HepG2 (cell line): Measurements from ENCODE around the gene KIF5B. TPM values are rescaled to one million over a fixed set of nuclear protein-coding genes. Genes with fewer than 3 reads are reported as not detected.

Experiments used
- GFI1 ChIP-seq: sonication (generic); formaldehyde crosslinking; IDR thresholded peaks from 2 replicates; pipeline ENCODE4 v1.5.0; 2020; ENCODE audit warnings: missing genetic modification reagents, mild to moderate bottlenecking, borderline replicate concordance
- HIVEP1 ChIP-seq: sonication (generic); formaldehyde crosslinking; IDR thresholded peaks from 2 replicates; pipeline ENCODE4 v1.4.0; 2020; ENCODE audit warnings: mild to moderate bottlenecking, missing genetic modification reagents
- ISX ChIP-seq: sonication (generic); formaldehyde crosslinking; conservative IDR thresholded peaks from 2 replicates; pipeline ENCODE4 v1.5.0; 2020; ENCODE audit warnings: missing genetic modification reagents
- MIER3 ChIP-seq: IDR thresholded peaks from 2 replicates; pipeline ENCODE4 v1.6.1; 2016; ENCODE audit warnings: missing compliant biosample characterization, borderline replicate concordance
- MZF1 ChIP-seq: sonication (generic); formaldehyde crosslinking; IDR thresholded peaks from 2 replicates; pipeline ENCODE4 v1.8.1; 2023; ENCODE audit warnings: mild to moderate bottlenecking, missing genetic modification reagents, borderline replicate concordance
- NCOR1 ChIP-seq: fragments of 200-600 bp; sonication (generic); IDR thresholded peaks from 2 replicates; pipeline ENCODE4 v1.7.0; 2017; ENCODE audit warnings: antibody characterized with exemption, low read length, borderline replicate concordance
- NFIC ChIP-seq: IDR thresholded peaks from 2 replicates; pipeline ENCODE4 v1.6.1; 2012; ENCODE audit warnings: mild to moderate bottlenecking, low read length, inconsistent platforms
- PHF21A ChIP-seq: sonication (generic); formaldehyde crosslinking; IDR thresholded peaks from 2 replicates; pipeline ENCODE4 v1.5.0; 2020; ENCODE audit warnings: mild to moderate bottlenecking, missing genetic modification reagents
- SALL1 ChIP-seq: sonication (generic); formaldehyde crosslinking; IDR thresholded peaks from 2 replicates; pipeline ENCODE4 v1.8.0; 2022; ENCODE audit warnings: mild to moderate bottlenecking, missing genetic modification reagents
- TFE3 ChIP-seq: IDR thresholded peaks from 2 replicates; pipeline ENCODE4 v1.6.1; 2016
- ZBTB8A ChIP-seq: sonication (generic); formaldehyde crosslinking; IDR thresholded peaks from 2 replicates; pipeline ENCODE4 v1.4.0; 2020; ENCODE audit warnings: mild to moderate bottlenecking, low read depth, missing genetic modification reagents, borderline replicate concordance
- ZMYM3 ChIP-seq: sonication (generic); formaldehyde crosslinking; IDR thresholded peaks from 2 replicates; pipeline ENCODE4 v1.5.1; 2020; ENCODE audit warnings: mild to moderate bottlenecking, missing genetic modification reagents
- ZNF564 ChIP-seq: sonication (generic); formaldehyde crosslinking; IDR thresholded peaks from 2 replicates; pipeline ENCODE4 v1.8.1; 2023; ENCODE audit warnings: mild to moderate bottlenecking, missing genetic modification reagents
- ZNF609 ChIP-seq: sonication (generic); formaldehyde crosslinking; IDR thresholded peaks from 2 replicates; pipeline ENCODE4 v1.4.0; 2020; ENCODE audit warnings: mild to moderate bottlenecking, missing genetic modification reagents, borderline replicate concordance
- ZNF691 ChIP-seq: sonication (generic); formaldehyde crosslinking; IDR thresholded peaks from 2 replicates; pipeline ENCODE4 v1.4.0; 2020; ENCODE audit warnings: missing genetic modification reagents, low read depth, mild to moderate bottlenecking, borderline replicate concordance
- ZNF724P ChIP-seq: sonication (generic); formaldehyde crosslinking; IDR thresholded peaks from 2 replicates; pipeline ENCODE4 v1.8.0; 2022; ENCODE audit warnings: missing genetic modification reagents, borderline replicate concordance
- ZNF784 ChIP-seq: sonication (generic); formaldehyde crosslinking; IDR thresholded peaks from 2 replicates; pipeline ENCODE4 v1.5.1; 2020; ENCODE audit warnings: missing genetic modification reagents, mild to moderate bottlenecking, borderline replicate concordance
- ZNF83 ChIP-seq: sonication (generic); formaldehyde crosslinking; IDR thresholded peaks from 2 replicates; pipeline ENCODE4 v1.4.0; 2020; ENCODE audit warnings: missing genetic modification reagents, mild to moderate bottlenecking, borderline replicate concordance
- polyA plus RNA-seq, 8 experiments: library from polyadenylated mRNA; depleted of rRNA in 3 of 8; stranded (reverse) in 7 of 8; unstranded in 1 of 8; fragments of >200 nt; fragmentation: Illumina TruSeq in 4 of 8; extraction: Trizol in 4 of 8; gene quantifications; 2 replicates each; pipeline versions ENCODE4 v1.2.1 to v1.2.3, GENCODE V29; 2011 to 2016; ENCODE audit warnings: low read depth in 4 of 8, missing spikeins in 1 of 8, mixed read lengths in 1 of 8; ENCODE audit not compliant: insufficient read depth in 1 of 8
- total RNA-seq, 5 experiments: library from RNA; depleted of rRNA; stranded (reverse); fragments of >200 nt; fragmentation: Illumina TruSeq; extraction: Trizol; gene quantifications; 2 replicates each; pipeline ENCODE4 v1.2.3, GENCODE V29; 2016; ENCODE audit warnings: low read depth in 1 of 5
- TF ChIP-seq, protein P1 (sequence below): sonication (generic); formaldehyde crosslinking; IDR thresholded peaks from 2 replicates; pipeline ENCODE4 v1.8.0; 2022; ENCODE audit warnings: mild to moderate bottlenecking, missing genetic modification reagents; ENCODE audit not compliant: insufficient replicate concordance

KIF5B gene
- total and polyA plus RNA-seq, 2 of the 13 experiments (the other 11 are each of a cell fraction or from before 2014, with no cell fraction given): 34.3 to 133 TPM

GRCh38 chr10:32059472-32059871 is 3.2 kb upstream of the KIF5B start (continued):
- TF ChIP-seq, protein P1, sequence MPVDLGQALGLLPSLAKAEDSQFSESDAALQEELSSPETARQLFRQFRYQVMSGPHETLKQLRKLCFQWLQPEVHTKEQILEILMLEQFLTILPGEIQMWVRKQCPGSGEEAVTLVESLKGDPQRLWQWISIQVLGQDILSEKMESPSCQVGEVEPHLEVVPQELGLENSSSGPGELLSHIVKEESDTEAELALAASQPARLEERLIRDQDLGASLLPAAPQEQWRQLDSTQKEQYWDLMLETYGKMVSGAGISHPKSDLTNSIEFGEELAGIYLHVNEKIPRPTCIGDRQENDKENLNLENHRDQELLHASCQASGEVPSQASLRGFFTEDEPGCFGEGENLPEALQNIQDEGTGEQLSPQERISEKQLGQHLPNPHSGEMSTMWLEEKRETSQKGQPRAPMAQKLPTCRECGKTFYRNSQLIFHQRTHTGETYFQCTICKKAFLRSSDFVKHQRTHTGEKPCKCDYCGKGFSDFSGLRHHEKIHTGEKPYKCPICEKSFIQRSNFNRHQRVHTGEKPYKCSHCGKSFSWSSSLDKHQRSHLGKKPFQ (CRISPR knock-in tag): no peak
- no peak for TF ChIP-seq ZBTB8A (CRISPR knock-in tag)
- no peak for TF ChIP-seq MIER3 (CRISPR knock-in tag)
- TF ChIP-seq GFI1 (CRISPR knock-in tag): 0 out of 2 replicates have a peak, but pooled peaks have one; percentile 27
- TF ChIP-seq TFE3: 0 out of 2 replicates have a peak, but pooled peaks have one; percentile 8
- no peak for TF ChIP-seq ZNF724P (CRISPR knock-in tag)
- TF ChIP-seq MZF1 (CRISPR knock-in tag): no peak
- no peak for TF ChIP-seq ISX (CRISPR knock-in tag)
- TF ChIP-seq NFIC: peak; percentile 52; the same call in 1 of the 2 replicates
- TF ChIP-seq ZNF564 (CRISPR knock-in tag): no peak
- no peak for TF ChIP-seq ZNF691 (CRISPR knock-in tag)
- TF ChIP-seq PHF21A (CRISPR knock-in tag): peak; percentile 55; the same call in 1 of the 2 replicates
- TF ChIP-seq ZNF609: peak; percentile 63; the same call in 1 of the 2 replicates
- no peak for TF ChIP-seq ZNF784 (CRISPR knock-in tag)
- peak; percentile 83 for TF ChIP-seq SALL1 (CRISPR knock-in tag)
- peak; percentile 67; the same call in 1 of the 2 replicates for TF ChIP-seq ZMYM3 (CRISPR knock-in tag)
- peak; percentile 68 for TF ChIP-seq NCOR1
- no peak for TF ChIP-seq ZNF83 (CRISPR knock-in tag)
- no peak for TF ChIP-seq HIVEP1 (CRISPR knock-in tag)
